WTC11 (cell line): ENCODE results near the gene MRPL14.

Experiments
- MXD4 ChIP-seq: fragments of 250-450 bp; sonication (Bioruptor Pico); IDR thresholded peaks from 2 replicates; pipeline ENCODE4 v1.8.0; 2021; ENCODE audit warnings: mild to moderate bottlenecking, moderate library complexity, borderline replicate concordance
- NFATC4 ChIP-seq: fragments of 250-450 bp; sonication (Bioruptor Pico); IDR thresholded peaks from 2 replicates; pipeline ENCODE4 v1.9.0; 2021; ENCODE audit warnings: mild to moderate bottlenecking
- TEAD4 ChIP-seq: sonication (generic); formaldehyde crosslinking; IDR thresholded peaks from 2 replicates; pipeline ENCODE4 v1.8.0; 2022; ENCODE audit warnings: mild to moderate bottlenecking, missing genetic modification reagents
- USF2 ChIP-seq: sonication (generic); formaldehyde crosslinking; IDR thresholded peaks from 2 replicates; pipeline ENCODE4 v1.8.1; 2023; ENCODE audit warnings: mild to moderate bottlenecking, missing genetic modification reagents, moderate library complexity
- TF ChIP-seq, protein P1 (sequence below): fragments of 200-600 bp; IDR thresholded peaks from 2 replicates; pipeline ENCODE4 v1.8.0; 2022; ENCODE audit warnings: antibody characterized with exemption
- TF ChIP-seq, protein P2 (sequence below): fragments of 250-450 bp; sonication (Bioruptor Pico); IDR thresholded peaks from 2 replicates; pipeline ENCODE4 v1.9.0; 2021; ENCODE audit warnings: mild to moderate bottlenecking, borderline replicate concordance
- TF ChIP-seq, protein P3 (sequence below): sonication (generic); formaldehyde crosslinking; IDR thresholded peaks from 2 replicates; pipeline ENCODE4 v1.8.1; 2023; ENCODE audit warnings: mild to moderate bottlenecking, missing genetic modification reagents
- TF ChIP-seq, protein P4 (sequence below): sonication (generic); formaldehyde crosslinking; IDR thresholded peaks from 2 replicates; pipeline ENCODE4 v1.8.0; 2022; ENCODE audit warnings: missing genetic modification reagents

DNA sequence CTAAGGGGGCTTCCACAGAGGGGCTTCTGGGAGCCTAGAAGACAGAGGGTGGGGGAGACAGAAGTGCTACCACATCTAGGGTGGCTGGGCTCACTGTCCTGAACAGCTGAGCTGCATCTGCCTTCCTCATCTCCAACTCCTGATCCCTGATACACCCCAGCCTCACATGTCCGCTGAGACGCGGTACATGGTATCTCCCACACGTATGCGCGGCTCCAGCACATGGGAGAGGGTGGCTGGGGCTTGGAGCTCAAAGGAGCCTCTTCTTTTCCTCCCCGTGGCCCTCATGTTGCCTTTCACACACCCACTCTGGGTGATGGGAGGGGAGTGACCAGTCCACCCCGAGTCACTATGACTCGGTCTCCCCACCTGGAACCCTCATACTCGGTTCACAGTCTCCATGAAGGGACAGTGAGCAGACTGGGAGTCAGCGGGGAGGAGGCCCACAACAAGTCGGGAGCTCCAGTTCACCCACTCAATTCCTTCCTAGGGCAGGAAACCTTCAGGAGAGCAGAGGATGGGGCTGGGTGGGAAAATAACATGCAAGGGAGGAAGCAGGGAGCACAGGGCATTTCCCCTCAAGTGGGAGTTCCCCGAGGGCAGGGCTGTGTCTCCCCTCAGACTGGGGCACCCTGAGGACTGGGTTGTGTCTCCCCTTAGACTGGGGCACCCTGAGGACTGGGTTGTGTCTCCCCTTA, 61.7 kb downstream of the MRPL14 start:
- TF ChIP-seq MXD4 (CRISPR knock-in tag) (no peak), TEAD4 (CRISPR knock-in tag) (no peak), USF2 (CRISPR knock-in tag) (no peak), NFATC4 (CRISPR knock-in tag) (no peak)
- TF ChIP-seq, protein P1, sequence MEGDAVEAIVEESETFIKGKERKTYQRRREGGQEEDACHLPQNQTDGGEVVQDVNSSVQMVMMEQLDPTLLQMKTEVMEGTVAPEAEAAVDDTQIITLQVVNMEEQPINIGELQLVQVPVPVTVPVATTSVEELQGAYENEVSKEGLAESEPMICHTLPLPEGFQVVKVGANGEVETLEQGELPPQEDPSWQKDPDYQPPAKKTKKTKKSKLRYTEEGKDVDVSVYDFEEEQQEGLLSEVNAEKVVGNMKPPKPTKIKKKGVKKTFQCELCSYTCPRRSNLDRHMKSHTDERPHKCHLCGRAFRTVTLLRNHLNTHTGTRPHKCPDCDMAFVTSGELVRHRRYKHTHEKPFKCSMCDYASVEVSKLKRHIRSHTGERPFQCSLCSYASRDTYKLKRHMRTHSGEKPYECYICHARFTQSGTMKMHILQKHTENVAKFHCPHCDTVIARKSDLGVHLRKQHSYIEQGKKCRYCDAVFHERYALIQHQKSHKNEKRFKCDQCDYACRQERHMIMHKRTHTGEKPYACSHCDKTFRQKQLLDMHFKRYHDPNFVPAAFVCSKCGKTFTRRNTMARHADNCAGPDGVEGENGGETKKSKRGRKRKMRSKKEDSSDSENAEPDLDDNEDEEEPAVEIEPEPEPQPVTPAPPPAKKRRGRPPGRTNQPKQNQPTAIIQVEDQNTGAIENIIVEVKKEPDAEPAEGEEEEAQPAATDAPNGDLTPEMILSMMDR = no peak
- TF ChIP-seq, protein P2, sequence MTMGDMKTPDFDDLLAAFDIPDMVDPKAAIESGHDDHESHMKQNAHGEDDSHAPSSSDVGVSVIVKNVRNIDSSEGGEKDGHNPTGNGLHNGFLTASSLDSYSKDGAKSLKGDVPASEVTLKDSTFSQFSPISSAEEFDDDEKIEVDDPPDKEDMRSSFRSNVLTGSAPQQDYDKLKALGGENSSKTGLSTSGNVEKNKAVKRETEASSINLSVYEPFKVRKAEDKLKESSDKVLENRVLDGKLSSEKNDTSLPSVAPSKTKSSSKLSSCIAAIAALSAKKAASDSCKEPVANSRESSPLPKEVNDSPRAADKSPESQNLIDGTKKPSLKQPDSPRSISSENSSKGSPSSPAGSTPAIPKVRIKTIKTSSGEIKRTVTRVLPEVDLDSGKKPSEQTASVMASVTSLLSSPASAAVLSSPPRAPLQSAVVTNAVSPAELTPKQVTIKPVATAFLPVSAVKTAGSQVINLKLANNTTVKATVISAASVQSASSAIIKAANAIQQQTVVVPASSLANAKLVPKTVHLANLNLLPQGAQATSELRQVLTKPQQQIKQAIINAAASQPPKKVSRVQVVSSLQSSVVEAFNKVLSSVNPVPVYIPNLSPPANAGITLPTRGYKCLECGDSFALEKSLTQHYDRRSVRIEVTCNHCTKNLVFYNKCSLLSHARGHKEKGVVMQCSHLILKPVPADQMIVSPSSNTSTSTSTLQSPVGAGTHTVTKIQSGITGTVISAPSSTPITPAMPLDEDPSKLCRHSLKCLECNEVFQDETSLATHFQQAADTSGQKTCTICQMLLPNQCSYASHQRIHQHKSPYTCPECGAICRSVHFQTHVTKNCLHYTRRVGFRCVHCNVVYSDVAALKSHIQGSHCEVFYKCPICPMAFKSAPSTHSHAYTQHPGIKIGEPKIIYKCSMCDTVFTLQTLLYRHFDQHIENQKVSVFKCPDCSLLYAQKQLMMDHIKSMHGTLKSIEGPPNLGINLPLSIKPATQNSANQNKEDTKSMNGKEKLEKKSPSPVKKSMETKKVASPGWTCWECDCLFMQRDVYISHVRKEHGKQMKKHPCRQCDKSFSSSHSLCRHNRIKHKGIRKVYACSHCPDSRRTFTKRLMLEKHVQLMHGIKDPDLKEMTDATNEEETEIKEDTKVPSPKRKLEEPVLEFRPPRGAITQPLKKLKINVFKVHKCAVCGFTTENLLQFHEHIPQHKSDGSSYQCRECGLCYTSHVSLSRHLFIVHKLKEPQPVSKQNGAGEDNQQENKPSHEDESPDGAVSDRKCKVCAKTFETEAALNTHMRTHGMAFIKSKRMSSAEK (CRISPR knock-in tag) = no peak
- TF ChIP-seq, protein P3, sequence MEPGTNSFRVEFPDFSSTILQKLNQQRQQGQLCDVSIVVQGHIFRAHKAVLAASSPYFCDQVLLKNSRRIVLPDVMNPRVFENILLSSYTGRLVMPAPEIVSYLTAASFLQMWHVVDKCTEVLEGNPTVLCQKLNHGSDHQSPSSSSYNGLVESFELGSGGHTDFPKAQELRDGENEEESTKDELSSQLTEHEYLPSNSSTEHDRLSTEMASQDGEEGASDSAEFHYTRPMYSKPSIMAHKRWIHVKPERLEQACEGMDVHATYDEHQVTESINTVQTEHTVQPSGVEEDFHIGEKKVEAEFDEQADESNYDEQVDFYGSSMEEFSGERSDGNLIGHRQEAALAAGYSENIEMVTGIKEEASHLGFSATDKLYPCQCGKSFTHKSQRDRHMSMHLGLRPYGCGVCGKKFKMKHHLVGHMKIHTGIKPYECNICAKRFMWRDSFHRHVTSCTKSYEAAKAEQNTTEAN (CRISPR knock-in tag) = no peak
- TF ChIP-seq, protein P4, sequence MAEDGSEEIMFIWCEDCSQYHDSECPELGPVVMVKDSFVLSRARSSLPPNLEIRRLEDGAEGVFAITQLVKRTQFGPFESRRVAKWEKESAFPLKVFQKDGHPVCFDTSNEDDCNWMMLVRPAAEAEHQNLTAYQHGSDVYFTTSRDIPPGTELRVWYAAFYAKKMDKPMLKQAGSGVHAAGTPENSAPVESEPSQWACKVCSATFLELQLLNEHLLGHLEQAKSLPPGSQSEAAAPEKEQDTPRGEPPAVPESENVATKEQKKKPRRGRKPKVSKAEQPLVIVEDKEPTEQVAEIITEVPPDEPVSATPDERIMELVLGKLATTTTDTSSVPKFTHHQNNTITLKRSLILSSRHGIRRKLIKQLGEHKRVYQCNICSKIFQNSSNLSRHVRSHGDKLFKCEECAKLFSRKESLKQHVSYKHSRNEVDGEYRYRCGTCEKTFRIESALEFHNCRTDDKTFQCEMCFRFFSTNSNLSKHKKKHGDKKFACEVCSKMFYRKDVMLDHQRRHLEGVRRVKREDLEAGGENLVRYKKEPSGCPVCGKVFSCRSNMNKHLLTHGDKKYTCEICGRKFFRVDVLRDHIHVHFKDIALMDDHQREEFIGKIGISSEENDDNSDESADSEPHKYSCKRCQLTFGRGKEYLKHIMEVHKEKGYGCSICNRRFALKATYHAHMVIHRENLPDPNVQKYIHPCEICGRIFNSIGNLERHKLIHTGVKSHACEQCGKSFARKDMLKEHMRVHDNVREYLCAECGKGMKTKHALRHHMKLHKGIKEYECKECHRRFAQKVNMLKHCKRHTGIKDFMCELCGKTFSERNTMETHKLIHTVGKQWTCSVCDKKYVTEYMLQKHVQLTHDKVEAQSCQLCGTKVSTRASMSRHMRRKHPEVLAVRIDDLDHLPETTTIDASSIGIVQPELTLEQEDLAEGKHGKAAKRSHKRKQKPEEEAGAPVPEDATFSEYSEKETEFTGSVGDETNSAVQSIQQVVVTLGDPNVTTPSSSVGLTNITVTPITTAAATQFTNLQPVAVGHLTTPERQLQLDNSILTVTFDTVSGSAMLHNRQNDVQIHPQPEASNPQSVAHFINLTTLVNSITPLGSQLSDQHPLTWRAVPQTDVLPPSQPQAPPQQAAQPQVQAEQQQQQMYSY = no peak
